Subcutaneous adipose tissue (tissue), 4 donors: ENCODE measurements around the gene BRINP2. TPM values are rescaled to one million over a fixed set of nuclear protein-coding genes. Genes with fewer than 3 reads are reported as not detected.

Source experiments
- CTCF ChIP-seq: fragments of 450-650 bp; IDR thresholded peaks from one replicate; pipeline ENCODE4 v1.5.1; 2016; ENCODE audit warnings: low read depth, mild to moderate bottlenecking, control low read depth, antibody characterized with exemption, moderate library complexity
- total RNA-seq, 4 donors: library from RNA; depleted of rRNA; stranded (reverse); fragments of >200 nt; gene quantifications; one replicate each; pipeline ENCODE4 v1.1.0, GENCODE V29; 2016

Gene BRINP2
- total RNA-seq, 4 donors from 2014 or later, result 0.17 to 1.8 (median 0.70) TPM

- no peak for TF ChIP-seq CTCF
Observed at GRCh38 chr1:177208920-177209319, 38.2 kb downstream of the BRINP2 start.

GRCh38 chr1:177209357-177209756 lies 38.6 kb downstream of the BRINP2 start:
- TF ChIP-seq CTCF, result no peak

GRCh38 chr1:177210071-177210470 lies 39.3 kb downstream of the BRINP2 start:
- TF ChIP-seq CTCF, result no peak

- TF ChIP-seq CTCF, result no peak
Observed at GRCh38 chr1:177211231-177211630, 40.5 kb downstream of the BRINP2 start.

- TF ChIP-seq CTCF, result no peak
Observed at GRCh38 chr1:177216587-177217202, 45.9 kb downstream of the BRINP2 start.

GRCh38 chr1:177219554-177220458 lies 49.0 kb downstream of the BRINP2 start:
- no peak for TF ChIP-seq CTCF

GRCh38 chr1:177223359-177223758 lies 52.6 kb downstream of the BRINP2 start:
- no peak for TF ChIP-seq CTCF
